Retinal pigment epithelial cell (primary cell): ENCODE measurements around the gene TICRR.
A peak's percentile ranks its signal among the peaks of the same experiment; 100 is the strongest.

Experiments
- DNase-seq: peaks from one replicate; pipeline ENCODE4 v3.0.0-alpha.2; 2010; ENCODE audit warnings: low read depth
- H3K4me3 ChIP-seq: 2 replicates; pipeline ENCODE4 v1.5.1; 2011; ENCODE audit warnings: mild to moderate bottlenecking, low read length, control low read depth, moderate library complexity
- TF ChIP-seq, protein P1 (sequence below): conservative IDR thresholded peaks from 2 replicates; pipeline ENCODE4 v1.5.1; 2011; ENCODE audit warnings: low read depth, low read length, control low read depth, inconsistent platforms

The TICRR gene

DNA sequence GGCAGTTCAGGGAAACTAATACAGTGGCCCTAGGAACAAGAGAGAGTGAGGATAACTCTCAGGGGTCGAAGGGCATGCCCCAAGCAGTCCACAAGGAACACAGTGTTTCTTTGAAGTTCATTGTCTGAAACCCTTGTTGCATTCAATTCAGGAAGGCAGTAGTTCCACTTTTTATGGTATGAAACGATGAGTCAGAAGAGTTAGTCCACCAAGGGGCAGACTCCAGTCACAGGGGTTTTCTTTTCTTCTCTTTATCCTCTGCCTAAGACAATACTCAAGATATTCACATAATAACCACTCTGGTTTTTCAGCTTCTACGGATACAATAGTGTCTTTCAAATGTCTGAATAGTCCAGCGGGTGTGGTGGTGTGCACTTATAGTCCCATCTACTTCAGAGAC is 23.7 kb upstream of the TICRR start:
- no peak for DNase-seq
- TF ChIP-seq, protein P1, sequence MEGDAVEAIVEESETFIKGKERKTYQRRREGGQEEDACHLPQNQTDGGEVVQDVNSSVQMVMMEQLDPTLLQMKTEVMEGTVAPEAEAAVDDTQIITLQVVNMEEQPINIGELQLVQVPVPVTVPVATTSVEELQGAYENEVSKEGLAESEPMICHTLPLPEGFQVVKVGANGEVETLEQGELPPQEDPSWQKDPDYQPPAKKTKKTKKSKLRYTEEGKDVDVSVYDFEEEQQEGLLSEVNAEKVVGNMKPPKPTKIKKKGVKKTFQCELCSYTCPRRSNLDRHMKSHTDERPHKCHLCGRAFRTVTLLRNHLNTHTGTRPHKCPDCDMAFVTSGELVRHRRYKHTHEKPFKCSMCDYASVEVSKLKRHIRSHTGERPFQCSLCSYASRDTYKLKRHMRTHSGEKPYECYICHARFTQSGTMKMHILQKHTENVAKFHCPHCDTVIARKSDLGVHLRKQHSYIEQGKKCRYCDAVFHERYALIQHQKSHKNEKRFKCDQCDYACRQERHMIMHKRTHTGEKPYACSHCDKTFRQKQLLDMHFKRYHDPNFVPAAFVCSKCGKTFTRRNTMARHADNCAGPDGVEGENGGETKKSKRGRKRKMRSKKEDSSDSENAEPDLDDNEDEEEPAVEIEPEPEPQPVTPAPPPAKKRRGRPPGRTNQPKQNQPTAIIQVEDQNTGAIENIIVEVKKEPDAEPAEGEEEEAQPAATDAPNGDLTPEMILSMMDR = no peak
- no peak overlapping the region for H3K4me3 ChIP-seq

DNA sequence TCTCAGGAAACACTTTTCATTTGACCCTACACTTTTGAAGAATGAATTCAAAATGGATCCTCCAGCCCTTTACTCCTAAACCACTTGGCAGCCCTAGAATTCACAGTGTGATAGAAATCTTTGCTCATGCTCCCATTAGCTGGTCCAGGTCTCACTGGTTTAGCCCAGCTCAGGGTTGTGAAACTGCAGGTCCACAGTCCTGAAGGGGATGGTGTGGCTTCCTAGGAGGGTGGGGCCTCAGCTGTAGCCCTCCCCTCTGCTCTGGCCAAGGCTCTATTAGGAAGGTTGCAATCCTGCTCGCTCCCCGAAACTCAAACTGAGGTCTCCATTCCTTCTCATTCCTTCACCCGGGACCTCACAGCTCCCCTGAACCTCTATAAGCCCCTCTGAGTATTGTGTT is 21.6 kb upstream of the TICRR start:
- DNase-seq = no peak
- TF ChIP-seq, protein P1 = no peak
- no peak overlapping the region for H3K4me3 ChIP-seq

DNA sequence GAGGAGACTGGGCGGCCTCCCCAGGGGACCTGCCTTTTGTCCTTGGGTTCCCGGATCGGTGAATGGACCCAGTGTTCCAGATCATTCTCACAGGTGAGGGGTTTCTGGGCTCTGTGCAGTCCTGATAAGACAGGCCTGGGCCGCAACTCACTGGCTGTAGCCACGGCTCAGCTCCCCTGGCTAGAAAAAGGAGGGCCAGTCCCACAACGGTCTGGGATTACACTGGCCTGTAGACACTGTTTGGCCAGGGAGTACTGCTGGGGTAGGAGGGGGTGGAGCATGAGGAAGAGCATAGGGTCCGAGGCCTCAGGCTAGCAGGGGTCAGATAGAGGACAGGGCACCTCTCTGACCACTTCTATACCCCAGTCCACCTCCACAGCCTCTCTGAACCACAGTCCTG is 21.0 kb upstream of the TICRR start:
- TF ChIP-seq, protein P1 = no peak
- no peak for DNase-seq
- H3K4me3 ChIP-seq = no peak overlapping the region

DNA sequence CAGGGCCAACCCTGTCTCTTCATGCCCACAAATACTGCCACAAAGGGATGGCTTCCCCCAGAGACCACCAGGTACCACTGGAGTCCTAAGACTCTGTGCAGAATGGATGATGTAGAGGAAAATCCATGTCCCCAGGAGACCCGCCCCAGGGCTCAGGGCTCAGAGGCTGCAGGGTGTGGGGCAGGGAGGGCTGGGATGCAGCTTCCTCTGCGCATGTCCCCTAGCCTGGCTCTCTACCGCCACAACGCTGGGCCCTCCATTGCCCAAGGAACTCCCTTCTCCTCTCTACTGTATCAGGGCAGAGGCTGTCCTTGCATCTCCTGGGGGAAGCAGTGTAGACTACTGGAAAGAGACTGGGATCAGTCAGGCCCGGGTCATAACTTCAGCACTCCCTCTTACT is 19.5 kb upstream of the TICRR start:
- TF ChIP-seq, protein P1 = no peak
- H3K4me3 ChIP-seq = no peak overlapping the region
- DNase-seq = no peak

DNA sequence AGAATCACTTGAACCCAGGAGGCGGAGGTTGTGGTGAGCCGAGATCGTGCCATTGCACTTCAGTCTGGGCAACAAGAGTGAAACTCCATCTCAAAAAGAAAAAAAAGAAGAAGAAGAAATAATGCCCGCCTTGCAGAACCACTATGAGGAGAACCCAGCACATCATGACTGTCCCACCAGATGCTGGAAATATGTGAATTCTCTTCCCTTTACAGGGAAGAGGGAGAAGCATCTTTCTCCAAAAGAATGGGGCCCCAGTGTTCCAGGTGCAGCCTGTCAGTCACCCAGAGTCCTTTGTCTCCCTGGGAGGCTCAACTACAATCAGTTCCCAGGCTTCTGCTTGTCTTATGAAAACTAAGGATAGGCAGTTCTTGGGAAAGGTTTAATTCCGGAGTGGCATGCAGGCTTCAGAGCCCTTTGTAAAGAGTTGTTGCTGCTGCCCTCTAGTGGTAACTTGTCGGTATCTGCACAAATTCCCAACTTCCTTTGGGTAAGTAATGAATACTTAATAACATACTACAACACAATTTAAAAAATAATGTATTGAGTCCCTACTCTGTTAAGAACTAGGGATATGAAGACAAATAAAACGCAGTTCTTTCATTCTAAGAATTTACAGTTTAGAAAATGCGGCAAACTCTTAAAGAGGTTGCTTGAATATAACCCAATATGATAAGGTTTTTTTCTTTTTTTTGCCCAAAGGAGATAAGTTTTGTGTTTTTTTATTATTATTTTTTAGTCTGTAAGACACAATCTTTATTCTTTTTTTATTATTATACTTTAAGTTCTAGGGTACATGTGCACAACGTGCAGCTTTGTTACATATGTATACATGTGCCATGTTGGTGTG is 18.6 kb upstream of the TICRR start:
- H3K4me3 ChIP-seq = no peak overlapping the region
- TF ChIP-seq, protein P1 = peak; percentile 84
- DNase-seq = peak; percentile 35

DNA sequence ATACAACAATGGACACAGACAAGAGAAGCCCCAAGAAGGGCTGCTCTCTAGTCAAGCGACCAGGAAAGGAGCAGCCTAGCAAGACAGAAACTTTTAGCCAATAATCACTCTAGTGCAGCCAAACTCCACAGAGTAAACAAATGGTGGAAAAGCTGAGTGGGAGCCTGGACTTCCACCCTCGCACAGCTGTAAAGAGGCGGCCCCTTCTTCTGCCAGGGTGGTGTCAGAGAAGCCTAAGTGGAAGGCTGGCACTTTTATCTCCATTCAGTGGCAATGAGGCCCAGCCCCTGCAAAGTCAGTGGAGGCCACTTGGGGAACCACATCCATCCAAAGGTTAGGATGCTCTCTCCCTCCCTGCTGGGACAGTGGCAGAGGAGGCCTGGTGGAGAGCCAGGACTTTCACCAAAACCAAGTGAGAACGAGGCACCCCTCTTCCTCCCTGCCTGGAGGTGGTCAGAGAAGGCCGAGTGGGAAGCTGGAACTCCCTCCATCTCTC is 15.5 kb upstream of the TICRR start:
- TF ChIP-seq, protein P1 = no peak
- no peak for DNase-seq
- no peak overlapping the region for H3K4me3 ChIP-seq

DNA sequence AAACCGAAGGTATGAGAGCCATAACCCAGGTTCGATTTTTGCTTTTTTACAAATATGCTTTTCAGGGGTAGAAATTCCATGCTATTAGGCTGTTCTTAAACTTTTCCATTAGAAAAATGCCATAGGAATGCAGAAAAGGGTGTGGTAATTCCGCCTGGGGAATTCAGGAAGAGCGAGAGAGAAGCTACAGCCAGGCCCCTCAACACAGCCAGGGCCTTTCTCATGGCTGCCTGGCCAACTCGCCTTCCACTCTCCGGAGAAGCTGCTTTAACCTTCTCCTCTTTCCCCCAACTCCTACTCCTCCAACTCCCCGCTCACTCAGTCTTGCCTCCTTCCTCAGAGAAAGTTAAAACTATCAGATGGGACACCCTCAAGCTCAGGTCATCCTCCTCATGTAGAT is 9.1 kb upstream of the TICRR start:
- no peak for DNase-seq
- no peak overlapping the region for H3K4me3 ChIP-seq
- TF ChIP-seq, protein P1 = no peak
